HEK293 (cell line): ENCODE data around the gene TMPRSS11A.

Experiments used
- CTCF ChIP-seq: fragments of 450-650 bp; formaldehyde crosslinking; IDR thresholded peaks from 2 replicates; pipeline ENCODE4 v1.5.1; 2016; ENCODE audit warnings: missing biosample characterization, missing genetic modification characterization
- HOXC10 ChIP-seq: sonication (generic); formaldehyde crosslinking; IDR thresholded peaks from 2 replicates; pipeline ENCODE4 v1.8.1; 2023; ENCODE audit warnings: mild to moderate bottlenecking, missing genetic modification reagents
- ZNF510 ChIP-seq: fragments of 450-650 bp; formaldehyde crosslinking; IDR thresholded peaks from 2 replicates; pipeline ENCODE4 v1.5.1; 2018; ENCODE audit warnings: mild to moderate bottlenecking, missing genetic modification characterization, missing biosample characterization; ENCODE audit not compliant: insufficient replicate concordance

- TF ChIP-seq HOXC10 (CRISPR knock-in tag) (no peak), CTCF (tag by site-specific recombination) (no peak), ZNF510 (no peak)
These were observed 68.6 kb downstream of the TMPRSS11A start for GRCh38 chr4:67894659-67895058.
